RCC 7860 (cell line): ENCODE measurements around the gene MLLT3.

Source experiments
- DNase-seq: peaks from one replicate; pipeline ENCODE4 v3.0.0-alpha.2; 2015; ENCODE audit warnings: low spot score
- FAIRE-seq: peaks from 2 replicates; lab custom pipeline; 2012; peaks lifted over from hg19 to GRCh38; lab: Jason Lieb, UNC

The MLLT3 gene

DNA sequence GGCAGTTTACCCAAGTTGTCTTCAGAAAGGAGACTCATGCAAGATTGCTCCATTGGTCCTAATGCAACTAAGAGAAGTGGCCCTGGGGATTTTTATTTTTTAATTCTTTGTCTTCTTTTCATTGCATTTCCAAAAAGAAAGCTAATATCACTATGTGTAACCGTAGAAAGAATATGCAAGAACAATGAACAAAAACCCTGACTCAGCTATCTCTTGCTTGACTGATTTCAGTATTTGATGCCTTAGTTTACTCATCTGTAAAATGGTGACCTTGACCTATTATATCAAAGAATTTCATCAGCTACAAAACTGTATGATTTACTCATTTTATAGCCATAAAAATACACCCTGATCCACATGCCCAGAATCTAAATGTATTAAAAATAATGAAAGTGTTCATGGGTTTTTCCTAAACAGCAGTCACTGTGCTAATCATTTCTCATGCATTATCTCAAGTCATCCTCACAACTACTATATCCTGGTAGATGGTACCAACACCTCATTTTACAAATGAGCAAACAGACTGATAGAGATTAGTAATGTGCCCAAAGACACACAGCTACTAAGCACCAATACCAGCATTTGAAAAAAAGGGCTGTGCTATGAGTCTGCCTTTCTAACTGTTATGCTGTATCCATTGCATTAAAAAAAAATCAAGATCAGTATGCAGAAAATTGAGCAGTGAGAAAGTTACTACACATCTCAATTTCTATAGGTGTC, 185.7 kb downstream of the MLLT3 start:
- FAIRE-seq, result no peak
- no peak for DNase-seq

DNA sequence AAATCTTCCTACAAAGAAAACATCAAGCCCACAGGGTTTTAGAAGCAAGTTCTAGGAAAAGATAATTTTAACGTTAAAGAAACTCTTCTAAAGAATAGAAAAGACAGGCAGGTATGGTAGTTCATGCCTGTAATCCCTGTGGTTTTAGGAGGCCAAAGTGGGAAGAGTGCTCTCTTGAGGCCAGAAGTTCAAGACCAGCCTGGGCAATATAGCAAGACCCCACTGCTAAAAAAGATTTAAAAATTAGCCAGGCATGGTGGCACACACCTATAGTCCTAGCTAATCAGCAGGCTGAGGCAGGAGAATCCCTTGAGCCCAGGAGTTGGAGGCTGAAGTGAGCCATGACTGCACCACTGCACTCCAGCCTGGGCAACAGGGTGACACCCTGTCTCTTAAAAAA, 193.3 kb downstream of the MLLT3 start:
- no peak for FAIRE-seq
- no peak for DNase-seq

DNA sequence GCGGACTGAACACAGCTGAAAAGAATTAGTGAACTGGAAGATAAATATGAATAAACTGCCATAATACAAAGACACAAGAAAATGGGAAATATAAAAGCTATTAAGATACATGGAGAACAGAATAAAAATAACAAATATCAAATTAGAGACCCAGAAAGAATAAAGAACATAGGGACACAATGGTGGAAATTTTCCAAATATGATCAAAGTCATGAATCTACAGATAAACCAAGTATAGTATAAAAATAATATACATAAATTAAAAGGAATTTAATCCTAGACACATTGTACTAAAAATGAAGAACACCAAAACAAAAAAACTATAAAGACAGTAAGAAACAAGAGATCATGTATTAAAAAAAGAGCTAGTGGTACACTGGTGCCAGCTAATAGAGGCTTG, 194.9 kb downstream of the MLLT3 start:
- DNase-seq (no peak), FAIRE-seq (no peak)

DNA sequence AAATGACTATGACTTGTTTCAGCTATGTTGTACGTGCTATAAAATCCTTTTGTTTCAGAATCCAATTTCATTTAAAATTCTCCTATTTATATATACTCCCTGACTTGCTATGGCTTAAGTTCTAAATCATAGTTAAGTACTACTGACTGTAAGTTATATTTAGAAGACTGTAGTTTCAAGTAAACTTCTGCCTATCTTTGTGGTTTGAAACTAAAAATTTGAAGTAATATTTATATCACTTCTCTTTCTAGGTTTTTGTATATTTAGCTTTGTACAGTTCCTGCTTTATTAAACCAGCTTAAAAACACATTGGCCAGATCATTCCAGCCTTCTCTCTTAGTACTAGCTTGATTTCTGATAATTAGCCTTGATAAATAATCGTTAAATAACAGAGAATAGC, 196.3 kb downstream of the MLLT3 start:
- no peak for FAIRE-seq

DNA sequence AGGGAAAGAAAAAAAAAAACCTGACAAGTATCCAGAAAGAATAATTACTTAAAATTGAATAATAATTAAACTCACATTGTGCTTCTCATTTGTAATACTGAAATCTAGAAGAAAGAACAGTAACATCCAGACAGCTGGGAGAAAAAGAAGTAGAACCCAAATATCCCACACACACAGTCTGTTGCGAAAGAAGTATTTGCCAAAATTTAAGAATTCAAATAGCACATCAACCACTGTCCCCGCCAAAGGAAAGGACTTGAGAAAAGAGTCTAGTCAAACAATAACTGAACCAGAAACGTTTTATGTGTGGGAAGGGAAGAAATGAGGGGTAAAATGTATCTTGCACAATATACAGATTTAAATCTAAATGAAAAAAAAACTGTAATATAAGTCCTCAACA, 202.8 kb downstream of the MLLT3 start:
- no peak for DNase-seq
- no peak for FAIRE-seq

More for the DNA sequence above, 196.3 kb downstream of the MLLT3 start:
- DNase-seq, result no peak

DNA sequence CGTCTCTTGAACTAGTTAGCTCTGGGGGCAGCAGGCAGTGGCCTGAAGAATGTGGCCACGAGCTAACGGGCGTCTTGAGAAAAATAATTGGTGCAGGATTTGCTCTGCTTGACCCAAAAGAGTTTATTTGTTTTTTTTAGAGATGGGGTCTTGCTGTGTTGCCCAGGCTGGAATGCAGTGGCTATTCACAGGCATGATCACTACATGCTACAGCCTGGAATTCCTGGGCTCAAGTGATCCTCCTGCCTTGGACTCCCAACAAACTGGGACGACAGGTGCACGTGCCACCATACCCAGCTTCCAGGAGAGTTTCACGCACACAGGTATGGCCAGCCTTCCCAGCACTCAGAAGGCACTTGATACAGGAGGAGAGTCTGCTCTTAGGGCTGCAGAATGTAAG, 203.8 kb downstream of the MLLT3 start:
- FAIRE-seq (no peak), DNase-seq (no peak)

DNA sequence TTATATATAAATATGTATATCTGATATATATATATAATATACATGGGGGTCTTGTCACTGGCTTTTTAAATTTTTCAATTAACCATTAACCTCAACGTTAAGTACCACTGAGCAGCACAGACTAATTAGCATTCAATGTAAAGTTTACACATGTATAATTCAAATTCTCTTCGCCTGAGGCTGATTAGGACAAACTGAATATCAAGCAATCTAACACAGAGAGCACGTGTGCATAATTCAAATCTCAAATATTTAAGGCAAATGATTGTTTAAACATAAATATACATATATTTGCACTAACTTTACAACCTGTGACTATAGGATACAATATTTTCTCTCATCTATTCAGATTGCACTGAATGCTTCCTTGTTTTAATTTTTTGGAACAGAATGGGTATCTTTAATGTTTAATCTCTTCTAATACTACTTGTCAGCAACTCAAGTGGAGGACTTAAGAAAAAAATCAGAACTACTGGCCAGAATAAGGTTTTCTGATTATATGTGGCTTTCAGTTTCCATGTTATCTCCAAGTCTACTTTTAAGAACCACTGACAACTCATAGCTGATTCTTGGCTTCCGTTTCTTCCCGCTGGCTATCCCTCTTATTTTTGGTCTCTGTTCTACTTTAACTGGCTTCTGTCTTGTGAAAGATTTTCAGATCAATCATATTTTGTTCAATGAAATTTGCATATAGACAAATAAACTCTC, 204.8 kb downstream of the MLLT3 start:
- no peak for FAIRE-seq

DNA sequence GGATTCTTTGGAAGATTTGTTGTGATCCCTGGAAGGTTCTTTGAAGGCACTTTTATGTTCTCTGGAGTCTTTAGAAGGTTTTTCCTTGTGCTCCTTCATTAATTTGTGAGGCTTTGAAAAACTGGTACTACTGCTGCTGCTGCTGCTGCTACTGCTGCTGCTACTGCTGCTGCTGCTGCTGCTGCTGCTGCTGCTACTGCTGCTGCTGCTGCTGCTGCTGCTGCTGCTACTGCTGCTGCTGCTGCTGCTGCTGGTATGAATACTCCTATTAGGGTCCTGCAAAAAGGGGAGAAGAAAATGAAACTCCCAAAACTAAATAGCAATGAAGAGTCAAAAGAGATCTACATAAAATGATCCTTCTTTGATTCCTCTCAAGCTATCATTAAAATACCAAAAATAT, 208.1 kb downstream of the MLLT3 start:
- no peak for FAIRE-seq

More for the DNA sequence above, 204.8 kb downstream of the MLLT3 start:
- no peak for DNase-seq

DNA sequence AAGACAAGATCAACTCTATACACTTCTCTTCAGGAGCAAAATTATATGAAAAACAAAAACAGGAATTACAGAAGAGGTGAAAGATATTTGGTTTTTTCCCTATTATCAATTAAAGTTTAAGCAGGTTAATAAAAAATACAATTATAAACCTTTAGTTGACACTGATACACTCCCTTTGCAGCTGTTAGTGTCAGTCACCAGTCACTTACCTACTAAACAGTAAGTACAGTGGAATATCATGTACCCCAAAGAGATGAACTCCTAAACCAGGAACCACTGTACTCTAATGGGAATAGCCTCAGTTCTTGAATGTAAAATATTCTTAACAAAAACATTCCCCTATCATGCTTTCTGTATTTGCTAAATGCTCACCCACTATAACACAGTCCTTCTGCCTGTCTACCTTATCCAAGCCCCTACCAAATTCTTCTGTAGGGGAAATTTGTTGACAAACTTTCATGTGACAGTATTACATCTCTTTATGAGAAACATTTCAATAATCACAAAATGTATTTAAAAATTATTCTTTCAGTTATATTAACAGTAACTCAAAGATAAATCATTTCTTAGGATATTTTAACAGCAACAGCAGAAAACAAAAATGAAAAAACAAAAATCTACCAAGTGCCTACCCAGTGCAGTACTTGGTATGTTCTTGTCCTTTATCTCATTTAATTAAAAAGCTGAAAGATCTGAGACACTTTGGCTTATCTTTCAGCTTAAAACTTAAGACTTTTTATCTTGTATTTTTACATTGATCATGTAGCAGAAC, 212.8 kb downstream of the MLLT3 start:
- DNase-seq, result no peak
- FAIRE-seq, result no peak

More for the DNA sequence above, 208.1 kb downstream of the MLLT3 start:
- DNase-seq, result no peak

DNA sequence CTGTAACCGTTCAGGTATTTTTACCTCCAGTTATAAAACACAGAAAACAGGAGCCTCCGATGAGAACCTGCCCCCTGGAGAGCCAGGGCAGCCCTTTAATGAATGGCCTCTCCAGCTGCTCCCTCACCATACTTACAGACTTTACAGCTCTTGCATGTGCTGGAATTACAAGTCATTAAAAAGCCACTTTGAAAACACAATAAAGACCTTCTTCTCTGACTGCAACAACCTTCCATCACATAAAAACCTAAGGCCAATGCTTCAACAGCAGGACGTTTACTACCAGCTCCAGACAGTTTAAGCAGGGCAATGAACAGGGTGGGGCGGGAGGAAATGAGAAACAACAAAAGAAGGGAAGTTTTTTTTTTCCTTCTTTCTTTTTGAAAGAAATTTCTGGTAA, 213.8 kb downstream of the MLLT3 start:
- FAIRE-seq (no peak), DNase-seq (no peak)

DNA sequence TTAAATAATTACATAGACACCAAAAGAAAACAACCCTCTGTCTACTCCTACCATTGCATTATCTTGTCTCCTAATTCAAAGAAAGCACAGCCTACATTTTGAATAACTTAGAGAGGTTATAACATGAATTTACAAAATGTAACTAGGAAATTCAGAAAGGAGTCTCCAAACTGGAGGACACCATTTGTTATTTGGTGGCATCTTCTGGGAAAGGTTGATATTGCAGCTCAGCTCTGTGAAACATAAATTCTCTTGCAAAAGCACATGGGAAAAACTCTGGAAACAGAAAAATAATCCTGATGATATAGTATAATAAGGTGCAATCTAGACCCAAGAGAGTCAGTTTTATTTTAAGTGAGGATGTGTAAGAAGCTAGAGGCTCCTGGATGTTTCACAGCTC, 215.3 kb downstream of the MLLT3 start:
- FAIRE-seq (no peak), DNase-seq (no peak)

DNA sequence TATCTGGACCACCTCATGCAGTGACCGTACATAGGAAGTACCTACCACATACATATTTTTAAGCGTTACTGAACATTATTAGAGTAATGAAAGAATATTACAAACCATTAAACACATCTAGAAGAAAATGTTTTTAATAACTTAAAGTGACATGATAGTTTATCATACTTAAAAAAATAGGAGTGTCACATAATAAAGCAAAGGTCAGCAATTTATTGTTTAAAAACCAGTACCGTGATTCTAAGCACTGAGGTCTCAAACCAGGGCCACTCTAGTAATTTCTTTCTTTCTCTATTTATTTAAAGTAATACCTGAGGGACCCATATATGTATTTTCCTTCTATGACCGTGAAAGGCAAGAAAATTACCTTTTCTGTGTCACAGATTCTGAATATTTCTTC, 216.0 kb downstream of the MLLT3 start:
- DNase-seq (no peak), FAIRE-seq (no peak)

DNA sequence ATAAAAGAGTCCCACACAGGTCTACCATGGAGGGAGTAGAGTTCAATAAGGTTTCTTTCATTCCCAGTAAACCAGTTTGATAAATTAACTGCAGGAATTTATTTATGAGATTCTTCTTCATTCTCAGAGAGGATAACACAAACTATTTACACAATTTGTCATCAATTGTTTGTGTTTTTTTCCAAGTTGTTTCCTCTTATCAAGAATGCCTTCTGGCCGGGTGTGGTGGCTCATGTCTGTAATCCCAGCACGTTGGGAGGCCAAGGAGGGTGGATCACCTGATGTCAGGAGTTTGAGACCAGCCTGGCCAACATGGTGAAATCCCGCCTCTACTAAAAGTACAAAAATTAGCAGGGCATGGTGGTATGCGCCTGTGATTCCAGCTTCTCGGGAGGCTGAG, 216.7 kb downstream of the MLLT3 start:
- no peak for FAIRE-seq
- no peak for DNase-seq

DNA sequence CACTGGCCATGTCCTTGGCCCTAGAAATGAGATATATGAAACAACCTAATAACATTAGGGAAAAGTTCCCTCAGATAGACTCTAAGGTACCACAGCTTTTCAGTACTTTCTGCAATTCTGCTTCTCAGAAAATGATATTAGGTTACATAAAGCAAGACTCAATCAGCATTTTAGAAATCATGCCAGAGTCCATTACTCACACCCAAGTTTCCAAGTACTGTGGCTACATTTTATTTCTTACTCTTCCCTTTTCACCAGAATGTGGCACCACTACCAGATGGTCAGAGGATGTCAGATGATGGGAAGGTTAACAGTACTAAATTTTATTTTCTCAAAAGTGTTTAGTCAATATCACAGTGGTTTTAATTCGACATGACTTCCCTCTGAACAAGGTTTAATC, 217.2 kb downstream of the MLLT3 start:
- no peak for FAIRE-seq
- no peak for DNase-seq

DNA sequence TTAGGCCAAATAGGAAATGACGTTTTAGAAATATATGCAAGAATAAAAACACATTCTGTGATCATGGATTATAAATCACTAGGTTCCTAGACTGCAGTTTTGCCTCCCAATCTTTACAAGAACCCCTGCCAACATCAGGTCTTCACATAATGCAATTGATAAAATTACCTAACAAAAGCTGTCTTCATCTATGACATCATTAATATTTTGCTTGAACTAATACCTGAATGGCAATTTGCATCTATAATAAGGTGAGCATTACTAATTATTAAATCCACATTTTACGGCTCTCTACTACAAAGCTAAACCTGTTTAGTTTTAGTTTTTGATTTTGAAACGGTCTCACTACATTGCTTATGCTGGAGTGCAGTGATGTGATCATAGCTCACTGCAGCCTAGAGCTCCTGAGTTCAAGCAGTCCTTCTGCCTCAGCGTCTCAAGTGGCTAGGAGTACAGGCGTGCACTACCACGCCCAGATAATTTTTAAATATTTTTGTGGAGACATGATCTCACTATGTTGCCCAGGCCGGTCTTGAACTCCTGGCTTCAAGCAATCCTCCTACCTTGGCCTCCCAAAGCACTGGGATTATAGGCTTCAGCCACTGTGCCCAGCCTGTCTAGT, 218.0 kb downstream of the MLLT3 start:
- FAIRE-seq, result no peak

DNA sequence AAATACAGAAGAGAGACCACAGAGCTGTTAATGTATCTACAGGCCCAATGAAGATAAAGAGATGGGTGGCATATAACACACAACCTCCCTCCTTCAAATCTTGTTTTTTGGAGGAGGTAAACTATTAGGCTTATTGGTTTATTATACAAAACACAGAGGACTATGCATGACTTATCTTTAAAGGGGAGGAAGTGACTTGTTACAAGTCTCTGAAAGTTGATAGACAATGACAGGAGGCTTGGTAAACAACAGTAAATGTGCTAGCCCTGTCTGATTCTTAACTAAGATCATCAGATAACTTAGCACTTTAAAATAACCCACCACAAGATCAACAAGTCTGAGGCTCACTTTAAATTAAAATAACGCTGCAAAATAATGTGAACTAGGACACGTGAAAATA, 219.0 kb downstream of the MLLT3 start:
- no peak for FAIRE-seq
- DNase-seq, result no peak

More for the DNA sequence above, 218.0 kb downstream of the MLLT3 start:
- no peak for DNase-seq

DNA sequence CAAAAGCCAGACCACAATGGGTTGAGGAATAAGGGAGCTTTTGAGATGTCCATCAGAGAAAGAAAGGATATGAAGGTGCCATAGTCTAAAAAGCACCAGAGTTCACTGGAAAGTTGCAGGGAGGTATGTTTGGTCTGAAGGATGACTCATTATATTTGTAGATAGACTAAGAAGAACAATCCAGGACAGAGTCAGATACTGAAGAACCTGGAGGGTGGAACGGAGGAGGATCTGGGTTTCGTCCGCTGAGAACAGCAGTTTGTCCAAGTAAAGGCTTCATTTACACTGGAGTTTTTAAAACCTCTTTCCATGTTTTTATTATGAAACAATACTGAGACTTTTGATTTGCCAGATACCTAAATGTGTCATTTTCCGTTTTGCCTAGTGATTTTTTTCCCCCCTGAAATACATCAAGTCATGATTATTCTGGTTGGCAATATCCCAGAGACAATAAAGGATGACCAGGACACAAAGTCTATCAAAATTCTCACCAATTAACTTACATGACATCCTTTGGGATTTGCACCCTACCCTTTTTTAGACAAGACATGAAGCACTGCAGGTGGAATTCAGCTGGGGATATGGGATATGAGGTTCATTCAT, 219.9 kb downstream of the MLLT3 start:
- FAIRE-seq (no peak), DNase-seq (no peak)

DNA sequence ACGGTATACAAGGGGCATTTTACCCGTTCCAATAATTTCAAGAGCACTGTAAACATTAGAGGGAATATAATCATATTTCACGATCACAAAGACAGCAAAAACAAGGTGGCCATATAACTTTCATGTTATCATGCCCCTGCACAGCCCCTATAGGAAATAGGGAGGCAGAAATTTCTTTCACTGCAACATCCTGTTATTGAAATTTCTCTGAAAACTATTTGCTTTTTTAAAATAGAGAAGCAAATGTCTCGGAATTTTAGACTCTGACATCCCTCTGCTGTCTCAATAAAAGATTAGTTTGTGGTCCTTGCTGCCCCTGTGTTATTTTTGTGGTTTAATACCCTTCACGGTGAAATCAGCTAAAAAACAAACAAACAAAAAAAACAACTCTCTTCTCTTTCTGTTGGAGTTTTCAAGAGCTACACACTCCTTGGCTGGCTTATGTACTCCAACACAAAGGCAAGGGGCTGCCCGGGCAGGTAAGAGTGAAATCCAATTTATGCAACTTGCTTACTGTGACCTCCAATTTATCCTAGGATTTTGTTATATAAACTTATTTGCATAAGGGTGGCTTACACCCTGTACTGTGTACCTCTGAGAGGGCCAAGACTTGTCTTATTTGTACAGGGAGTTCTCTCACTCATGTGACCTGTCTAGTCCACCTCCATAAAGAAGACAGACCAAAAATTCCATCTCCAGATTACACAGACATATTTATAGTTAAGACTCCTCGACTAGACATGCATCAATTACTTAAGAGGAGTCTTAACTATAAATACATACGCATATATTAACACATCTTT, 223.6 kb downstream of the MLLT3 start:
- no peak for FAIRE-seq
- DNase-seq, result no peak

DNA sequence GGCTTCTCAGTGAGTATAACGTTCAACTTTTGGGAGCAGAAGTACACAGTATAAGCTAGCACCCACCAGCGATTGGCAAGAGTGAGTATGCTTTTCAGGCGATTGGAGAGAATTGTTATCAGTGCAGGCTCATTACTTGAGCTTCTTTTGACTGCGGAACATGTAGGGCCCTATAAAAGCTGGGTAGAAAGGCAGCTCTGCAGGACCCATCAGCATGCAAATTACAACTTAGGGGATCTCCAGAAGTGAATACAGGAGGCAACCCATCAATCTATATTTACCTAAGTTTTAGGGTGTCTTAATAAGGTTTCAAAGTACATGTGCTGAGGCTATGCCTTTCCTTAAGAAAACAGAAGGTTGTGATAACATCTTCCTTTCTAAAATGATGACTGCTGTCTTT, 225.0 kb downstream of the MLLT3 start:
- DNase-seq (no peak), FAIRE-seq (no peak)

DNA sequence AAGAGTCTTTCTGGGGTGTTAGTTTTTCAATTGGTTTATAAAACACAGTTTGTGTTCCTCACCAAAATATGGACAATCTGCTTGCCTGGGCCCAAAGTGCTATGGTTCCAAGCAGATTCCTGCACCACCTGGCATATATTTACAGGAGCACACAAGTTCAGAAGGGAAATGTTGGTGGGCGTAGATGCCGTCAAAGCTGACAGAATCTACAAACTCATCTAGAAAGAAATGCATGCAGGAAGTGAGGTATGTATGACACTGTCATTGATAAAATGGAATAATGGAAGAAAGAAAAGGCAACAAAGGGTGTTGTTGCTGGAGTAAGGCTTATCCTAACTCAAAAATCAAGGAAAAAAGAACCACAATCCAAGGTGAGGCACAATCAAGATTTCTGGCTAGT, 225.8 kb downstream of the MLLT3 start:
- no peak for FAIRE-seq
- DNase-seq, result no peak
